ENCODE measurements around the gene TAB3. TPM values are rescaled to one million over a fixed set of nuclear protein-coding genes. Genes with fewer than 3 reads are reported as not detected.

TAB3 gene
- total and polyA plus RNA-seq, 2 donors from 2014 or later, result 7.9 to 26.9 TPM

DNA sequence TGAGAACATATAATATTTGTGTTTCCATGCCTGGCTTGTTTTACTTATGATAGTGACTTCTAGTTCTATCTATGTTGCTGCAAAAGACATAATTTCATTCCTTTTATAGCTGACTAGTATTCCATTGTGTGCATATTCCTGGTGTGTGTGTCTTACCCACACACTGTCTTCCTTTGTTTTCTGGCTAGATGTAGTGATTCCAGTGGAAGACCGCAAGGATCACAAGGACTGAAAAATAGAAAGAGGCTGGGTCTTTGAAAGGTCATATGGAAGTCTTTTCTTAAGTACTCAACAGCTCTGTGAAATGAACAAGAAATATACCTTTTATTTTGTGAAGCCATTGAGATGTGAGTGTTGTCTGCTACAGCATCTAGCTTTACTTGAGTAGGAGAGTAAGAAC is 29.4 kb upstream of the TAB3 start:
- DNase-seq, result no peak
- H3K27me3 ChIP-seq (ENCODE audit: control insufficient read depth, insufficient read depth, low read length), result no peaks in the 10 kb centered on the region
- no peaks in the 10 kb centered on the region for H3K4me1 ChIP-seq (ENCODE audit: control insufficient read depth in 2 of 3, insufficient read depth in 2 of 3, low read depth in 1 of 3, low read length in 3 of 3)
- FAIRE-seq, result no peak
- no peak overlapping the region for H3K27ac ChIP-seq (ENCODE audit: low read depth in 2 of 2, low read length in 2 of 2)
- TF ChIP-seq, protein P1, sequence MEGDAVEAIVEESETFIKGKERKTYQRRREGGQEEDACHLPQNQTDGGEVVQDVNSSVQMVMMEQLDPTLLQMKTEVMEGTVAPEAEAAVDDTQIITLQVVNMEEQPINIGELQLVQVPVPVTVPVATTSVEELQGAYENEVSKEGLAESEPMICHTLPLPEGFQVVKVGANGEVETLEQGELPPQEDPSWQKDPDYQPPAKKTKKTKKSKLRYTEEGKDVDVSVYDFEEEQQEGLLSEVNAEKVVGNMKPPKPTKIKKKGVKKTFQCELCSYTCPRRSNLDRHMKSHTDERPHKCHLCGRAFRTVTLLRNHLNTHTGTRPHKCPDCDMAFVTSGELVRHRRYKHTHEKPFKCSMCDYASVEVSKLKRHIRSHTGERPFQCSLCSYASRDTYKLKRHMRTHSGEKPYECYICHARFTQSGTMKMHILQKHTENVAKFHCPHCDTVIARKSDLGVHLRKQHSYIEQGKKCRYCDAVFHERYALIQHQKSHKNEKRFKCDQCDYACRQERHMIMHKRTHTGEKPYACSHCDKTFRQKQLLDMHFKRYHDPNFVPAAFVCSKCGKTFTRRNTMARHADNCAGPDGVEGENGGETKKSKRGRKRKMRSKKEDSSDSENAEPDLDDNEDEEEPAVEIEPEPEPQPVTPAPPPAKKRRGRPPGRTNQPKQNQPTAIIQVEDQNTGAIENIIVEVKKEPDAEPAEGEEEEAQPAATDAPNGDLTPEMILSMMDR (IDR thresholded peaks at IDR 0.05; ENCODE audit: borderline replicate concordance, extremely low read depth, insufficient read depth), result no peak
- H3K9ac ChIP-seq (ENCODE audit: low read length in 3 of 3), result no peak overlapping the region
- no peaks in the 10 kb centered on the region for H3K9me3 ChIP-seq (ENCODE audit: control insufficient read depth in 2 of 3, insufficient read depth in 1 of 3, low read length in 3 of 3)
- H3K36me3 ChIP-seq (ENCODE audit: control insufficient read depth in 2 of 3, insufficient read depth in 3 of 3, low read length in 3 of 3), result no peaks in the 10 kb centered on the region
- H3K4me3 ChIP-seq (ENCODE audit: low read length in 3 of 3), result no peak overlapping the region
- intact Hi-C loops (cut with DNase I), result no loop called here

GRCh38 chrX:30913492-30913891 is 24.4 kb upstream of the TAB3 start:
- no peak for FAIRE-seq
- intact Hi-C loops (cut with DNase I), result no loop called here
- Histone ChIP-seq H3K36me3 (ENCODE audit: control insufficient read depth in 2 of 3, insufficient read depth in 3 of 3, low read length in 3 of 3) (no peaks in the 10 kb centered on the region), H3K9me3 (ENCODE audit: control insufficient read depth in 2 of 3, insufficient read depth in 1 of 3, low read length in 3 of 3) (no peaks in the 10 kb centered on the region), H3K4me1 (ENCODE audit: control insufficient read depth in 2 of 3, insufficient read depth in 2 of 3, low read depth in 1 of 3, low read length in 3 of 3) (no peaks in the 10 kb centered on the region), H3K4me3 (ENCODE audit: low read length in 3 of 3) (no peak overlapping the region), H3K9ac (ENCODE audit: low read length in 3 of 3) (no peak overlapping the region), H3K27me3 (ENCODE audit: control insufficient read depth, insufficient read depth, low read length) (no peaks in the 10 kb centered on the region), H3K27ac (ENCODE audit: low read depth in 2 of 2, low read length in 2 of 2) (no peak overlapping the region)
- TF ChIP-seq, protein P1 (IDR thresholded peaks at IDR 0.05; ENCODE audit: borderline replicate concordance, extremely low read depth, insufficient read depth), result no peak
- DNase-seq, result no peak

DNA sequence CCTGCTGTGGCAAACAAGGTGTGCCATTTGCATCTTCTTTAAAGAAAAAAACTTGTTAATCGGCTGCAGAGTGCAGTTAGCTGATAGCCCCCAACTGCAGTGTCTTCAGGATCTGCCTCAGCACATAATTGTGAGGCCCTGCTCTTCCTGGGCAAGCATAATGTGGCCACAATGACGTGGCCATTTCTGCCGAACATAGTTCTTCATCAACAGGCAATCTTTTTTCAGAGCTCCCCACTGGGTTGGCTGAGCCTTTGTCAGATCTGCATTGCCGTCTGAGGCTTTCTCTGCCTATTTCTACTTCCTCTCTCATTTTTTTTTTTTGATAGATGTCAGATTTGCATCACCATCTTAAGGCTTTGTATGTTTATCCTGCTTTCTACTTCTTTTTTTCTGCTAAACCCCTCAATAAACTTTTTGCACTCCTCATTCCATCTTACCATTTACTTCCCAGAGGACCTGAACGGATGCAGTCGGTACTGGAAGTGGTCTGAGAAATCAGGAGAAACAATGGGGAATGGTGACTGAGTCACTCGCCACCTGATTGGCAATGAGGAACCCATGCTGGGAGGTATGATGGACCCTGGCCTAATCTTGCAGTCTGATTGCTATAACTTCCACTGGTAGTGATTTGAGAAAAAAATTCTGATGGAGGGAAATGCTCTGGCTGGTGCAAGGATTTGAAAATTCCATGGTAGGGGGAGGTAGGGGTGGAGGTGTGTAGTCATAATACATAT is 21.2 kb upstream of the TAB3 start:
- Histone ChIP-seq H3K36me3 (ENCODE audit: control insufficient read depth in 2 of 3, insufficient read depth in 3 of 3, low read length in 3 of 3) (no peaks in the 10 kb centered on the region), H3K27me3 (ENCODE audit: control insufficient read depth, insufficient read depth, low read length) (no peaks in the 10 kb centered on the region), H3K27ac (ENCODE audit: low read depth in 2 of 2, low read length in 2 of 2) (no peak overlapping the region), H3K9me3 (ENCODE audit: control insufficient read depth in 2 of 3, insufficient read depth in 1 of 3, low read length in 3 of 3) (no peaks in the 10 kb centered on the region), H3K9ac (ENCODE audit: low read length in 3 of 3) (no peak overlapping the region), H3K4me3 (ENCODE audit: low read length in 3 of 3) (no peak overlapping the region), H3K4me1 (ENCODE audit: control insufficient read depth in 2 of 3, insufficient read depth in 2 of 3, low read depth in 1 of 3, low read length in 3 of 3) (no peaks in the 10 kb centered on the region)
- intact Hi-C loops (cut with DNase I), result no loop called here
- no peak for DNase-seq
- FAIRE-seq, result no peak
- TF ChIP-seq, protein P1 (IDR thresholded peaks at IDR 0.05; ENCODE audit: borderline replicate concordance, extremely low read depth, insufficient read depth), result no peak

DNA sequence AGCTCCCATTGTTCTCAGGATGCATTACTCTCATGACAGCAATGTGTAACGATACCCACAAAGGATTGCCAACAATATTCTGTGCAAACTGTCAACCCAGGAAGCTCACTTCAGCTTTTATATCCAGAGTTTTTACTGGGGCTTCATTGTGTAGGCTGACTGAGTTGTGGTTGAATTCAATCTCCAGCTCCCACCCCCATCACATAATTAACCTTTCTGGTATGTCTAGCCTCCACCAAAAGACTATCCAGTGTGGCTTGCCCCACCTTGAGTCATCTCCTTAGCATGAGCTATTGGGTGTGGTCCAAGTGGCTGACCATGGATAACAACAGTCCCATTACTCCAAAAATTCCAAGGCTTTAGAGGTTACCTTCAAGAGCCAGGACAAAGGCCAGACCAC is 17.7 kb upstream of the TAB3 start:
- no peak for FAIRE-seq
- no peaks in the 10 kb centered on the region for H3K4me1 ChIP-seq (ENCODE audit: control insufficient read depth in 2 of 3, insufficient read depth in 2 of 3, low read depth in 1 of 3, low read length in 3 of 3)
- TF ChIP-seq, protein P1 (IDR thresholded peaks at IDR 0.05; ENCODE audit: borderline replicate concordance, extremely low read depth, insufficient read depth), result no peak

More for the DNA sequence above, 17.7 kb upstream of the TAB3 start:
- no peak overlapping the region for H3K9ac ChIP-seq (ENCODE audit: low read length in 3 of 3)
- H3K27ac ChIP-seq (ENCODE audit: low read depth in 2 of 2, low read length in 2 of 2), result no peak overlapping the region
- no peaks in the 10 kb centered on the region for H3K27me3 ChIP-seq (ENCODE audit: control insufficient read depth, insufficient read depth, low read length)
- DNase-seq, result no peak
- H3K4me3 ChIP-seq (ENCODE audit: low read length in 3 of 3), result no peak overlapping the region
- H3K9me3 ChIP-seq (ENCODE audit: control insufficient read depth in 2 of 3, insufficient read depth in 1 of 3, low read length in 3 of 3), result no peaks in the 10 kb centered on the region
- no peaks in the 10 kb centered on the region for H3K36me3 ChIP-seq (ENCODE audit: control insufficient read depth in 2 of 3, insufficient read depth in 3 of 3, low read length in 3 of 3)
- intact Hi-C loops (cut with DNase I), result no loop called here

All from kidney (tissue), 14 donors.